Esophagus squamous epithelium (tissue), 5 donors: ENCODE data around the gene H6PD. TPM values are rescaled to one million over a fixed set of nuclear protein-coding genes. Genes with fewer than 3 reads are reported as not detected.

Source experiments
- DNase-seq: peaks from one replicate; lab custom pipeline; 2025; lab: John Stamatoyannopoulos, UW
- H3K27ac ChIP-seq, 4 donors: fragments of 200-600 bp; sonication (generic); one replicate each; pipeline ENCODE4 v1.5.1; 2016 to 2019; ENCODE audit warnings: mild to moderate bottlenecking in 1 of 4
- H3K27me3 ChIP-seq, 4 donors: fragments of 200-600 bp; sonication (generic); 1 replicate in 3 of 4; 2 replicates in 1 of 4; pipeline versions ENCODE4 v1.5.1 to v1.6.0; 2017 to 2021; ENCODE audit warnings: antibody characterized with exemption in 1 of 4
- H3K36me3 ChIP-seq, 3 donors: fragments of 200-600 bp; sonication (generic); one replicate each; pipeline ENCODE4 v1.5.1; 2016 to 2019
- H3K4me1 ChIP-seq, 3 donors: fragments of 200-600 bp; sonication (generic); one replicate each; pipeline ENCODE4 v1.5.1; 2017 to 2019
- H3K4me3 ChIP-seq, 4 donors: fragments of 200-600 bp; sonication (generic); 1 replicate in 3 of 4; 2 replicates in 1 of 4; pipeline ENCODE4 v1.5.1; 2016 to 2019; ENCODE audit warnings: mild to moderate bottlenecking in 2 of 4, moderate library complexity in 1 of 4
- H3K9me3 ChIP-seq, 3 donors: fragments of 200-600 bp; sonication (generic); one replicate each; pipeline ENCODE4 v1.5.1; 2016 to 2019
- POLR2A ChIP-seq, 4 donors: fragments of 450-650 bp; IDR thresholded peaks; one replicate each; pipeline ENCODE4 v1.6.1; 2017; ENCODE audit warnings: antibody characterized with exemption in 4 of 4, mild to moderate bottlenecking in 4 of 4, moderate library complexity in 3 of 4
- WGBS, 2 donors: methylation state at CpG; one replicate each; pipeline ENCODE4 v1.1.5; 2018; 5-methylcytosine and 5-hydroxymethylcytosine counted together
- intact Hi-C: fragments of 100-400 bp; cut with DNase I; formaldehyde crosslinking; loops from one replicate; pipeline ENCODE4 v1.15.0; 2022
- total RNA-seq, 4 donors: library from RNA; depleted of rRNA; stranded (reverse); fragments of >200 nt; gene quantifications; one replicate each; pipeline ENCODE4 v1.1.0, GENCODE V29; 2016
- TF ChIP-seq, protein P1 (sequence below), 6 experiments: fragments of 450-650 bp in 4 of 6; fragments of 200-600 bp in 2 of 6; sonication (generic) in 2 of 6; IDR thresholded peaks; one replicate each; pipeline ENCODE4 v1.5.1; 2016 to 2019; ENCODE audit warnings: antibody characterized with exemption in 6 of 6, mild to moderate bottlenecking in 4 of 6, moderate library complexity in 4 of 6
- donor health status: DM: yes; HTN: yes; CAD: no.

H6PD gene
- total RNA-seq, 4 donors from 2014 or later, result 10.6 to 35.5 (median 18.7) TPM

DNA sequence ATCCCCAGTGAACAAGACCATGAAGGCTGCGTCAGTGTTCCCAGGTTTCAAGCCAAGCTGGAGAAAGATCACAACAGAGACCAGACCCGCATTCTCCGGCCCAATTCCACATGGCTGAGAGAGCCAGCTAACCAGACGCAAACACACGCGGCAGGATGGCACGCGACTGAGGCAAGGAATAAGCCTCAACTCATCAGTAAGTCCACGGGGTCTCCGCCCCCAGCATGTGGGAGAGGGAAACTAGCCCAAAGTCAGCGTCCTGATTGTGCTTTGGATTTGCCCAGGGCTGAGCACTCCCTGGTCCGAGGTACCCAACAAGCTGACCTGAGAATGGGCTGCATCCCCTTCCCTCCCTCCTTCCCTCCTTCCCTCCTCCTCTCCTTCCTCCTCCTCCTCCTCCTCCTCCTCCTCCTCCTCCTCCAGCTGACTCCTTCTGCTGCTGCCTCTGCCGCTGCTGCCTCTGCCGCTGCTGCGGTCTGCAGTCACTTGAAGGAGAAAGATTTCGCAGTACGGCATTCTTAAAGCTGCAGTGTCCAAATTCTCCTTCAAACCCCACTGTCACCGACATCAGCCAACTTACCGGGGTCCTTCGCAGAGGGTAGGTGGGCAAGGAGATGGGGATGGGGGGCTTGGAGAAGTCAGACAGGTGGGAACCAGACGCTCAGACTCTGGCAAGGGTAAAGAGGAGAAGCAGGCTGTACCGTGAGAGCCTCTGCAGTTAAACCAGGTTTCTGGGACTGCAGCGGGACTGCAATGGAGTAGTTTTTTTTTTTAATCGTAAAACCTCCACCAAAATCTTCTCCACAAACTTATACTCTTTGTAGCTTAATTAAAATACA, 33.0 kb upstream of the H6PD start:
- peaks cover 0 to 97% (median 0%) of the 10 kb centered on the region in 4 donors for H3K27me3 ChIP-seq
- WGBS, 2 donors, result 2 to 3% methylated on average over 17 to 20 of the region's 24 CpGs
- no peaks in the 10 kb centered on the region for H3K9me3 ChIP-seq
- no peak for DNase-seq
- H3K27ac ChIP-seq, result peak overlapping the region in 2 of 4 donors; percentile 4 to 46
- no peak for TF ChIP-seq POLR2A (IDR thresholded peaks at IDR 0.05)
- TF ChIP-seq, protein P1, sequence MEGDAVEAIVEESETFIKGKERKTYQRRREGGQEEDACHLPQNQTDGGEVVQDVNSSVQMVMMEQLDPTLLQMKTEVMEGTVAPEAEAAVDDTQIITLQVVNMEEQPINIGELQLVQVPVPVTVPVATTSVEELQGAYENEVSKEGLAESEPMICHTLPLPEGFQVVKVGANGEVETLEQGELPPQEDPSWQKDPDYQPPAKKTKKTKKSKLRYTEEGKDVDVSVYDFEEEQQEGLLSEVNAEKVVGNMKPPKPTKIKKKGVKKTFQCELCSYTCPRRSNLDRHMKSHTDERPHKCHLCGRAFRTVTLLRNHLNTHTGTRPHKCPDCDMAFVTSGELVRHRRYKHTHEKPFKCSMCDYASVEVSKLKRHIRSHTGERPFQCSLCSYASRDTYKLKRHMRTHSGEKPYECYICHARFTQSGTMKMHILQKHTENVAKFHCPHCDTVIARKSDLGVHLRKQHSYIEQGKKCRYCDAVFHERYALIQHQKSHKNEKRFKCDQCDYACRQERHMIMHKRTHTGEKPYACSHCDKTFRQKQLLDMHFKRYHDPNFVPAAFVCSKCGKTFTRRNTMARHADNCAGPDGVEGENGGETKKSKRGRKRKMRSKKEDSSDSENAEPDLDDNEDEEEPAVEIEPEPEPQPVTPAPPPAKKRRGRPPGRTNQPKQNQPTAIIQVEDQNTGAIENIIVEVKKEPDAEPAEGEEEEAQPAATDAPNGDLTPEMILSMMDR (IDR thresholded peaks at IDR 0.05), result no peak
- intact Hi-C loops, result no loop called here
- H3K4me1 ChIP-seq, result peaks cover 8 to 60% (median 30%) of the 10 kb centered on the region in 3 donors
- no peaks in the 10 kb centered on the region for H3K36me3 ChIP-seq
- peak overlapping the region in 3 of 4 donors; percentile 34 to 58 (median 36) for H3K4me3 ChIP-seq

DNA sequence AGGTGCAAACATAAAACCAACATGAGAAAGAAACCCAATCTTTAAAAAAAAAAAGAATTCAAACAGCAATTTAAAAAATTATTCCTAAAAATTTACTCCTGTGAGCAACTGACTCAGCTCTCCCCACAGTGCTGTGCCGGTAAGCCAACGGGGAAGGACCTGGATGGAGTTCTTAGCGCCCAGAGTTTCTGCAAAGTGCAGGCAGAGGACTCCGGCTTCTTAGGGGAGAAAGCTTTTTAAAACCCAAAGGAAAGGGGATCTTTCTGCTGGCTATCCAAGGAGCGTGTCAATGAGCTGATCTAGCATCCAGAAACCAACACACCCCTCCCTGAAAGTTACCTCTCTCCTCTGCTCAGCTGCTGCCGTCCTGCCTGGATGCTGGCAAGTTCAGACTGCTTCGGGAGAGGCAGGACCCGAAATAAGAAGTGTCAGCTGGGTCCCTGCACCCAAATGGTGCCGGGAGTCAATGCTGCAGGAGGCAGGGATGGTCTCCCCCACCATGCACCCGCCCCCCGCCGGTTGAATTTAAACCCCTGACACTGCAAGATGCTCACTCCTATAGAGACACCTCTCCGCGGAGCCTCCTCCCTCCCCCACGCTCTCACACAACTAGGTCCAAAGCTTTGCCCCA, 32.2 kb upstream of the H6PD start:
- Histone ChIP-seq H3K27ac (no peak overlapping the region), H3K27me3 (peaks cover 0 to 97% (median 0%) of the 10 kb centered on the region in 4 donors), H3K9me3 (no peaks in the 10 kb centered on the region), H3K36me3 (no peaks in the 10 kb centered on the region), H3K4me1 (peaks cover 8 to 53% (median 26%) of the 10 kb centered on the region in 3 donors), H3K4me3 (peak overlapping the region in 3 of 4 donors; percentile 34 to 58 (median 36))
- no peak for DNase-seq
- 8 to 14% methylated on average over 7 to 9 of the region's 15 CpGs for WGBS, 2 donors
- intact Hi-C loops, result no loop called here
- TF ChIP-seq POLR2A (IDR thresholded peaks at IDR 0.05), result no peak
- TF ChIP-seq, protein P1 (IDR thresholded peaks at IDR 0.05), result no peak

DNA sequence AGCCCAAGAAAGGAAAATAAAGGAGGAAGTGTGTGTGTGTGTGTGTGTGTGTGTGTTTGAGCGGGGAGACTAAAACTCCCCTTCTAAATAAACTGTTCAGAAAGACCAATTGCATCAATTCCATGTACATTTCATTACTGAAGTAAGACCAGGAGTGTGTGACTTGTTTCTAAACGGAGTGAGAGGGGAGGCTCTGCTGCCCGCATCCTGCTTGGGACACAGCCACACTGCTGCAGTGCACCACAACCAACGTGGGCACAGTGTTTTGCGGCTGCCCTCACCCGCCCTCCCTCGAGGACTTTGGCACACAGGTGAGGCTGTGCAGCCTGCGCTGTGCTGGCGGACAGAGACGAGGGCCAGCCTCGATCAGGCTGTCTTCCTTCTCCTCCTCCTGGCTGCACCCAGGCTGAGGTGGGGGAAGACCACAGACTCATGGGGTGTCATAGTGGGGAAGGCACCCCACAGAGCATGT, 31.0 kb upstream of the H6PD start:
- Histone ChIP-seq H3K4me3 (no peak overlapping the region), H3K9me3 (no peaks in the 10 kb centered on the region), H3K36me3 (no peaks in the 10 kb centered on the region), H3K27me3 (peaks cover 0 to 87% (median 0%) of the 10 kb centered on the region in 4 donors), H3K4me1 (peaks cover 3 to 41% (median 20%) of the 10 kb centered on the region in 3 donors), H3K27ac (no peak overlapping the region)
- intact Hi-C loops, result no loop called here
- DNase-seq, result no peak
- TF ChIP-seq POLR2A (IDR thresholded peaks at IDR 0.05), result no peak
- TF ChIP-seq, protein P1 (IDR thresholded peaks at IDR 0.05), result no peak
- WGBS, 2 donors, result 41 to 52% methylated on average over 10 to 11 of the region's 11 CpGs

DNA sequence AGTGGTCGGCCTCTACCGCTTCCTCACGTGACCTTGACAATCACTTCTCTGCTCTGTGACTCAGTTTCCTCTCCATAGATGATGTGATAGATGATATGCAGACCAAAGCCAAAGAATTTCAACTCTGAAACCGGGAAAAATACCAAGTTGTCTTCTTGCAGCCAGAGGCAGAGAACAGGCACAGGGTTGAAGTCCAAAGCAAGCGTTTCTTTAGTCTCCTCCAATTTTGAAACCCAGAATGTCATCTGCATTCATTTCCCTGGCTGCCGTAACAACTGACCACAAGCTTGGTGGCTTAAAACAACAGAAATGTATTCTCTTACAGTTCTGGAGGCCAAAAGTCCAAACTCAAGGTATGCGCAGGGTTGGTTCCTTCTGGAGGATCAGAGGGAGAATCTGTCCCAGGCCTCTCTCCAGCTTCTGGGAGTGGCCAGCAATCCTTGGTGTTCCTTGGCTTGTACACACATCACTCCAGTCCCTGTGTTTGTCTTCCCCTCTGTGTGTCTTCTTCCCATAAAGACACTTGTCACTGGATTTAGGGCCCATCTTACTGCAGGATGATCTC, 30.3 kb upstream of the H6PD start:
- Histone ChIP-seq H3K36me3 (no peaks in the 10 kb centered on the region), H3K27ac (no peak overlapping the region), H3K4me3 (no peak overlapping the region), H3K4me1 (peaks cover 0 to 35% (median 19%) of the 10 kb centered on the region in 3 donors), H3K9me3 (no peaks in the 10 kb centered on the region), H3K27me3 (peaks cover 0 to 80% (median 0%) of the 10 kb centered on the region in 4 donors)
- WGBS, 2 donors, result 80 to 83% methylated on average over 7 of the region's 7 CpGs
- DNase-seq, result no peak
- intact Hi-C loops, result no loop called here
- no peak for TF ChIP-seq POLR2A (IDR thresholded peaks at IDR 0.05)
- TF ChIP-seq, protein P1 (IDR thresholded peaks at IDR 0.05), result no peak
